ENCODE measurements around the gene CYB5R3.

GRCh38 chr22:42649246-42650099, at the start of gene CYB5R3:
- no peak for TF ChIP-seq REST (IDR thresholded peaks at IDR 0.05; ENCODE audit: low read depth)
- no peak for TF ChIP-seq USF1 (IDR thresholded peaks at IDR 0.05)
- TF ChIP-seq RAD21 (IDR thresholded peaks at IDR 0.05; ENCODE audit: low read depth): peak; percentile 1; the same call in 1 of the 2 replicates

Measured in Ishikawa (cell line).